ENCODE results near the gene KAT6B.

GRCh38 chr10:74883428-74883827, 57.0 kb downstream of the KAT6B start:
- TF ChIP-seq CTCF (IDR thresholded peaks at IDR 0.05) (no peak), POLR2AphosphoS5 (IDR thresholded peaks at IDR 0.05) (no peak), POLR2A (IDR thresholded peaks at IDR 0.05) (no peak)

Data from prostate gland (tissue), 2 donors.